ENCODE results near the gene TAF11. TPM values are rescaled to one million over a fixed set of nuclear protein-coding genes. Genes with fewer than 3 reads are reported as not detected.

TAF11 gene
- total RNA-seq, 2 donors from 2014 or later, result 16.6 to 16.8 TPM

GRCh38 chr6:34928695-34929094, 40.9 kb upstream of the TAF11 start:
- intact Hi-C loops (cut with DNase I), result no loop called here
- Histone ChIP-seq H3K4me1 (peaks cover 15% of the 10 kb centered on the region), H3K27ac (no peak overlapping the region), H3K4me3 (no peak overlapping the region), H3K36me3 (replicated peaks in 1 of 2; ENCODE audit: insufficient read depth in 1 of 2, low read depth in 2 of 2) (no peaks in the 10 kb centered on the region), H3K27me3 (no peaks in the 10 kb centered on the region), H3K9me3 (no peaks in the 10 kb centered on the region)
- WGBS, 2 donors, result 74 to 78% methylated on average over 1 of the region's 1 CpG
- DNase-seq, result no peak
- TF ChIP-seq CTCF (IDR thresholded peaks at IDR 0.05), result no peak
- no peak for TF ChIP-seq POLR2A (IDR thresholded peaks at IDR 0.05)
- no peak for ATAC-seq

GRCh38 chr6:34928220-34928619, 40.4 kb upstream of the TAF11 start:
- H3K27ac ChIP-seq, result no peak overlapping the region
- intact Hi-C loops (cut with DNase I), result no loop called here
- peaks cover 15% of the 10 kb centered on the region for H3K4me1 ChIP-seq
- no peaks in the 10 kb centered on the region for H3K9me3 ChIP-seq
- no peak overlapping the region for H3K4me3 ChIP-seq
- no peak for ATAC-seq
- WGBS, 2 donors, result 76 to 88% methylated on average over 3 of the region's 3 CpGs
- DNase-seq, result no peak
- no peaks in the 10 kb centered on the region for H3K27me3 ChIP-seq
- no peaks in the 10 kb centered on the region for H3K36me3 ChIP-seq (replicated peaks in 1 of 2; ENCODE audit: insufficient read depth in 1 of 2, low read depth in 2 of 2)
- TF ChIP-seq POLR2A (IDR thresholded peaks at IDR 0.05), result no peak
- TF ChIP-seq CTCF (IDR thresholded peaks at IDR 0.05), result no peak

- H3K9me3 ChIP-seq, result no peaks in the 10 kb centered on the region
- no peaks in the 10 kb centered on the region for H3K36me3 ChIP-seq (replicated peaks in 1 of 2; ENCODE audit: insufficient read depth in 1 of 2, low read depth in 2 of 2)
- H3K4me3 ChIP-seq, result no peak overlapping the region
- no peak overlapping the region for H3K27ac ChIP-seq
- peaks cover 15% of the 10 kb centered on the region for H3K4me1 ChIP-seq
- no peak for DNase-seq
- no peak for ATAC-seq
- TF ChIP-seq POLR2A (IDR thresholded peaks at IDR 0.05), result no peak
- TF ChIP-seq CTCF (IDR thresholded peaks at IDR 0.05), result no peak
- H3K27me3 ChIP-seq, result no peaks in the 10 kb centered on the region
- intact Hi-C loops (cut with DNase I), result no loop called here
These were observed 38.8 kb upstream of the TAF11 start for GRCh38 chr6:34926655-34927054.

- ATAC-seq (no peak), DNase-seq (no peak)
- no peaks in the 10 kb centered on the region for H3K36me3 ChIP-seq (replicated peaks in 1 of 2; ENCODE audit: insufficient read depth in 1 of 2, low read depth in 2 of 2)
- no peak overlapping the region for H3K4me3 ChIP-seq
- peaks cover 15% of the 10 kb centered on the region for H3K4me1 ChIP-seq
- no peak overlapping the region for H3K27ac ChIP-seq
- 93% methylated on average over 9 of the region's 9 CpGs for WGBS, 2 donors
- no peaks in the 10 kb centered on the region for H3K27me3 ChIP-seq
- no peaks in the 10 kb centered on the region for H3K9me3 ChIP-seq
- no peak for TF ChIP-seq CTCF (IDR thresholded peaks at IDR 0.05)
- TF ChIP-seq POLR2A (IDR thresholded peaks at IDR 0.05), result no peak
- intact Hi-C loops (cut with DNase I), result no loop called here
These were observed 37.2 kb upstream of the TAF11 start for GRCh38 chr6:34924831-34925625.

- H3K36me3 ChIP-seq (replicated peaks in 1 of 2; ENCODE audit: insufficient read depth in 1 of 2, low read depth in 2 of 2), result no peaks in the 10 kb centered on the region
- H3K4me1 ChIP-seq, result no peaks in the 10 kb centered on the region
- DNase-seq (no peak), ATAC-seq (no peak)
- H3K4me3 ChIP-seq, result no peak overlapping the region
- no peaks in the 10 kb centered on the region for H3K27me3 ChIP-seq
- intact Hi-C loops (cut with DNase I), result no loop called here
- H3K27ac ChIP-seq, result no peak overlapping the region
- TF ChIP-seq POLR2A (IDR thresholded peaks at IDR 0.05), result no peak
- TF ChIP-seq CTCF (IDR thresholded peaks at IDR 0.05), result no peak
- WGBS, 2 donors, result 72 to 88% methylated on average over 3 of the region's 3 CpGs
- no peaks in the 10 kb centered on the region for H3K9me3 ChIP-seq
These were observed 34.4 kb upstream of the TAF11 start for GRCh38 chr6:34922177-34922663.
